ENCODE measurements around the gene MACROH2A1.

- TF ChIP-seq ATF2 (CRISPR knock-in tag; IDR thresholded peaks at IDR 0.05): no peak
- TF ChIP-seq FOSL1 (tag; conservative IDR thresholded peaks at IDR 0.05): no peak
- TF ChIP-seq ZNF76 (CRISPR knock-in tag; IDR thresholded peaks at IDR 0.05; ENCODE audit: borderline replicate concordance): no peak
- TF ChIP-seq POLR2A (conservative IDR thresholded peaks at IDR 0.05): no peak
- TF ChIP-seq SP1 (CRISPR knock-in tag; IDR thresholded peaks at IDR 0.05): no peak
- TF ChIP-seq LCOR (CRISPR knock-in tag; IDR thresholded peaks at IDR 0.05): no peak
- no peak for TF ChIP-seq ESRRA (IDR thresholded peaks at IDR 0.05; ENCODE audit: borderline replicate concordance, low read depth)
- TF ChIP-seq SIN3B (IDR thresholded peaks at IDR 0.05; ENCODE audit: low read depth): no peak
- no peak for TF ChIP-seq CREB1 (IDR thresholded peaks at IDR 0.05)
- TF ChIP-seq CREB1 (CRISPR knock-in tag; IDR thresholded peaks at IDR 0.05): no peak
- TF ChIP-seq SPI1 (IDR thresholded peaks at IDR 0.05; ENCODE audit: borderline replicate concordance, low read depth, low read length): no peak
- TF ChIP-seq MAZ (CRISPR knock-in tag; conservative IDR thresholded peaks at IDR 0.05 in 1 of 2, IDR thresholded peaks at IDR 0.05 in 1 of 2): no peak
- no peak for TF ChIP-seq MLX (CRISPR knock-in tag; conservative IDR thresholded peaks at IDR 0.05)
These were observed 7.2 kb downstream of the MACROH2A1 start for GRCh38 chr5:135391869-135392255.

Measured in K562 (cell line).